Epithelial cell of alveolus of lung (primary cell): ENCODE data around the gene C1orf226. TPM values are rescaled to one million over a fixed set of nuclear protein-coding genes. Genes with fewer than 3 reads are reported as not detected.

Experiments used
- total RNA-seq: library from RNA; depleted of rRNA; stranded (reverse); fragments of >200 nt; gene quantifications from 2 replicates; pipeline ENCODE4 v1.2.1, GENCODE V29; 2015

C1orf226 gene
- total RNA-seq: 1.7 and 3.6 TPM in 2 replicates

GRCh38 chr1:162381383-162381782 lies at the start of gene C1orf226:
Gene C1orf226 (plus strand): TSS chr1:162381728. CDS start chr1:162381902, 174 bp downstream.

GRCh38 chr1:162376691-162377090 lies 4.8 kb upstream of the C1orf226 start, which contains the start of gene SPATA46:
Gene SPATA46 (minus strand): TSS chr1:162376854. CDS start chr1:162376790, 64 bp downstream.

GRCh38 chr1:162412002-162412401 lies 30.5 kb downstream of the C1orf226 start, which contains the start of gene SH2D1B:
Gene SH2D1B (minus strand): TSS chr1:162412136. CDS start chr1:162412016, 120 bp downstream.

Other genes with a start within 250 kb of the C1orf226 start
- not detected in 2 replicates for gene SPATA46, start 4.9 kb upstream of the C1orf226 start, total RNA-seq
- not detected in 2 replicates for gene SH2D1B, start 30.4 kb downstream of the C1orf226 start, total RNA-seq
- 44.1 and 44.3 TPM in 2 replicates for gene UHMK1, start 116.1 kb downstream of the C1orf226 start, total RNA-seq
- 22.0 and 106 TPM in 2 replicates for gene UAP1, start 180.0 kb downstream of the C1orf226 start, total RNA-seq